GM23248 (cell line): ENCODE results near the gene MARCHF3.

Source experiments
- EZH2 ChIP-seq: fragments of 200-600 bp; sonication (generic); IDR thresholded peaks from 2 replicates; pipeline ENCODE4 v1.6.1; 2018; ENCODE audit warnings: antibody characterized with exemption, mild to moderate bottlenecking; ENCODE audit not compliant: insufficient read depth, poor library complexity, severe bottlenecking
- EZH2phosphoT487 ChIP-seq: fragments of 200-600 bp; sonication (generic); IDR thresholded peaks from 2 replicates; pipeline ENCODE4 v1.6.1; 2018; ENCODE audit warnings: antibody characterized with exemption, moderate library complexity, mild to moderate bottlenecking, low read depth; ENCODE audit not compliant: insufficient read depth

- TF ChIP-seq EZH2 (no peak), EZH2phosphoT487 (no peak)
Observed at GRCh38 chr5:126877602-126878001, 152.8 kb downstream of the MARCHF3 start.
